Vagina (tissue), 2 donors: Measurements from ENCODE around the gene KRT31. TPM values are rescaled to one million over a fixed set of nuclear protein-coding genes. Genes with fewer than 3 reads are reported as not detected.

Experiments
- DNase-seq, 2 donors: peaks; one replicate each; pipeline ENCODE4 v3.0.0-alpha.2; 2017; ENCODE audit errors: extremely low spot score in 2 of 2
- H3K27ac ChIP-seq: fragments of 200-600 bp; sonication (generic); one replicate; pipeline ENCODE4 v1.5.1; 2019
- H3K27me3 ChIP-seq: fragments of 200-600 bp; sonication (generic); one replicate; pipeline ENCODE4 v1.5.1; 2019
- H3K36me3 ChIP-seq, 2 donors: fragments of 200-600 bp; sonication (generic); one replicate each; pipeline ENCODE4 v1.5.1; 2017 to 2019
- H3K4me1 ChIP-seq: fragments of 200-600 bp; sonication (generic); one replicate; pipeline ENCODE4 v1.5.1; 2019
- H3K4me3 ChIP-seq, 2 donors: fragments of 200-600 bp; sonication (generic); 1 replicate in 1 of 2; 2 replicates in 1 of 2; pipeline ENCODE4 v1.5.1; 2016 to 2019
- H3K9me3 ChIP-seq: fragments of 200-600 bp; sonication (generic); one replicate; pipeline ENCODE4 v1.5.1; 2019
- POLR2A ChIP-seq, 2 donors: fragments of 450-650 bp; IDR thresholded peaks; one replicate each; pipeline ENCODE4 v1.6.1; 2017; ENCODE audit warnings: antibody characterized with exemption in 2 of 2, mild to moderate bottlenecking in 2 of 2, moderate library complexity in 2 of 2
- POLR2AphosphoS5 ChIP-seq, 2 donors: sonication (generic); formaldehyde crosslinking; IDR thresholded peaks; one replicate each; pipeline ENCODE4 v1.9.0; 2017; ENCODE audit warnings: antibody characterized with exemption in 2 of 2, mild to moderate bottlenecking in 2 of 2, low read depth in 1 of 2; ENCODE audit not compliant: insufficient read depth in 1 of 2
- intact Hi-C: fragments of 100-400 bp; cut with DNase I; formaldehyde crosslinking; loops from one replicate; pipeline ENCODE4 v1.15.1; 2023
- total RNA-seq: library from RNA; depleted of rRNA; stranded (reverse); fragments of >200 nt; gene quantifications from one replicate; pipeline ENCODE4 v1.2.3, GENCODE V29; 2016
- TF ChIP-seq, protein P1 (sequence below), 3 experiments: fragments of 450-650 bp in 2 of 3; fragments of 200-600 bp in 1 of 3; sonication (generic) in 1 of 3; IDR thresholded peaks; one replicate each; pipeline ENCODE4 v1.5.1; 2017 to 2019; ENCODE audit warnings: antibody characterized with exemption in 3 of 3, mild to moderate bottlenecking in 2 of 3, moderate library complexity in 2 of 3

KRT31 gene
- not detected for total RNA-seq

DNA sequence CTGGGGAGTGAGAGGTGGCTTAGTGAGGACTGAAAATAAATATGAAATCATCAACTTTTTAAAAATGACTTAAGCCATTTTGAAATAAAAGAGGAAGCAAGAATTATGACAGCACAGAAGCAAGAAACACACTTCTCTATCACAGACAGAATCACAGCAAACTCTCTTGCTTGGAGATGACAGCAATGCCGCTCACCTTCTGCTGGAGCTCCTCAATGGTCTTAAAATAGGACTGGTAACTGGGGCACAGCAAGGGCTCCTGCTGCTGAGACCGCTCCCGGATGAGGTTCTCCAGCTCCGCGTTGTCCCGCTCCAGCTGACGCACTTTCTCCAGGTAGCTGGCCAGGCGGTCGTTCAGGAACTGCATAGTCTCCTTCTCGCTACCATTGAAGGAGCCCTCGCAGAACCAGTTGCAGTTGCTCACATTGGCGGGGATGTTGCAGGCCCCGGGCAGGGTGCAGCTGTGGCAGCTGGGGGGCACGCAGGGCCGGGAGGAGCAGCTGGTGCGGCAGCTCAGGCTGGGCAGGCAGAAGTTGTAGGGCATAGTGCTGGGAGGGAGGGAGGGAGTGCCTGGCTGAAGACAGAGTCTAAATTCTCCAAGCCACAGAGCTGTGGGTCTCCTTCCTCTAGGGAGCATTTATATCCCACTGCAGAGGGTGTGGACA is at the start of gene KRT31:
TSS of gene KRT31 (minus strand) at position 613 of the 665 bp plus-strand sequence. CDS start at position 544, 69 bp downstream.
- no peak for DNase-seq
- Histone ChIP-seq H3K4me3 (no peak within 1 kb of the TSS), H3K36me3 (no peaks in the 10 kb centered on the region), H3K27ac (no peak within 1 kb of the TSS), H3K27me3 (no peaks in the 10 kb centered on the region), H3K9me3 (no peaks in the 10 kb centered on the region), H3K4me1 (peaks cover 30% of the 10 kb centered on the region)
- TF ChIP-seq POLR2AphosphoS5 (IDR thresholded peaks at IDR 0.05; ENCODE audit: insufficient read depth in 1 of 2, low read depth in 1 of 2) = no peak
- TF ChIP-seq POLR2A (IDR thresholded peaks at IDR 0.05) = no peak
- TF ChIP-seq, protein P1, sequence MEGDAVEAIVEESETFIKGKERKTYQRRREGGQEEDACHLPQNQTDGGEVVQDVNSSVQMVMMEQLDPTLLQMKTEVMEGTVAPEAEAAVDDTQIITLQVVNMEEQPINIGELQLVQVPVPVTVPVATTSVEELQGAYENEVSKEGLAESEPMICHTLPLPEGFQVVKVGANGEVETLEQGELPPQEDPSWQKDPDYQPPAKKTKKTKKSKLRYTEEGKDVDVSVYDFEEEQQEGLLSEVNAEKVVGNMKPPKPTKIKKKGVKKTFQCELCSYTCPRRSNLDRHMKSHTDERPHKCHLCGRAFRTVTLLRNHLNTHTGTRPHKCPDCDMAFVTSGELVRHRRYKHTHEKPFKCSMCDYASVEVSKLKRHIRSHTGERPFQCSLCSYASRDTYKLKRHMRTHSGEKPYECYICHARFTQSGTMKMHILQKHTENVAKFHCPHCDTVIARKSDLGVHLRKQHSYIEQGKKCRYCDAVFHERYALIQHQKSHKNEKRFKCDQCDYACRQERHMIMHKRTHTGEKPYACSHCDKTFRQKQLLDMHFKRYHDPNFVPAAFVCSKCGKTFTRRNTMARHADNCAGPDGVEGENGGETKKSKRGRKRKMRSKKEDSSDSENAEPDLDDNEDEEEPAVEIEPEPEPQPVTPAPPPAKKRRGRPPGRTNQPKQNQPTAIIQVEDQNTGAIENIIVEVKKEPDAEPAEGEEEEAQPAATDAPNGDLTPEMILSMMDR (IDR thresholded peaks at IDR 0.05) = no peak
- intact Hi-C loops = no loop called here

DNA sequence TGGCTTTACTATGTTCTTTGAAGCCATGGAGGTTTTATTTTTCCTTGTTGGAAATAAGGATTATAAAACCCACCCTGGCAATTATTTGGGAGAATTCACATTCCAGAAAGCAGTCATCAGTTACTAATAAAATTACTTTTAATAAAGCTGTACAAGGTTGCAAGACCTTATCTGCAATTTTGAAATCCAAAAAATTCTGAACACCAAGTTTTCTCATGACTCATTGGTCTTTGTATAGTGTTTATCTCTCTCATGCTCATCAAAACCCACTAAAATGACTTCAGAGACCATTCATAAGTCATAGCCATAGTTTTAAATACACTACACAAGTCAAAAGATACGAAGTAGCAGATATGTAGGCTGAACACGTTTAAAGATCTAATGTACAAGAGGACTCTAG is 49.4 kb upstream of the KRT31 start:
- Histone ChIP-seq H3K27me3 (no peaks in the 10 kb centered on the region), H3K9me3 (no peaks in the 10 kb centered on the region), H3K4me3 (no peak overlapping the region), H3K36me3 (no peaks in the 10 kb centered on the region), H3K4me1 (peaks cover 10% of the 10 kb centered on the region), H3K27ac (peak overlapping the region; percentile 34)
- no peak for DNase-seq
- TF ChIP-seq POLR2A (IDR thresholded peaks at IDR 0.05) = no peak
- TF ChIP-seq POLR2AphosphoS5 (IDR thresholded peaks at IDR 0.05; ENCODE audit: insufficient read depth in 1 of 2, low read depth in 1 of 2) = no peak
- TF ChIP-seq, protein P1 (IDR thresholded peaks at IDR 0.05) = no peak
- intact Hi-C loops = no loop called here

DNA sequence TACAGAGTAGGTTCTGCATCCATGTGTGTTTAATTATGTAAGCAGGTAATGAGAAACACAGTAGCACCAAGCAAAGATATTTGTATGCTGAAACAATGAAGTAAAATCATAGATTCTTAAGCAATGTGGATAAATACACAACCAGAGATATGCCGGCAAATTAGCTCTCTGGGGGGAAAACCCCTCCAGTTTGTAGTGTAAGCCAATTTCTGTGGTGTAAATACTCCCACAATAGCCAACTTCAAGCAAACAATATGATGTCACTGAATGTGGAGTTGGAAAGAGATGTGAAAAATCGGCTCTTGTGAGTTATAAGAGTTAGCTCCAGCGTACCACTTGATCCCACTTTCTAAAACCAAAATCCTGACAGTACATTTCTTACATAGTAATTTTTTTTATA is 47.2 kb upstream of the KRT31 start:
- Histone ChIP-seq H3K36me3 (no peaks in the 10 kb centered on the region), H3K27ac (no peak overlapping the region), H3K27me3 (no peaks in the 10 kb centered on the region), H3K9me3 (no peaks in the 10 kb centered on the region), H3K4me1 (peaks cover 10% of the 10 kb centered on the region), H3K4me3 (no peak overlapping the region)
- TF ChIP-seq, protein P1 (IDR thresholded peaks at IDR 0.05) = no peak
- no peak for TF ChIP-seq POLR2AphosphoS5 (IDR thresholded peaks at IDR 0.05; ENCODE audit: insufficient read depth in 1 of 2, low read depth in 1 of 2)
- no peak for TF ChIP-seq POLR2A (IDR thresholded peaks at IDR 0.05)
- intact Hi-C loops = no loop called here
- no peak for DNase-seq

GRCh38 chr17:41444186-41444585 is 46.8 kb upstream of the KRT31 start:
- TF ChIP-seq POLR2AphosphoS5 (IDR thresholded peaks at IDR 0.05; ENCODE audit: insufficient read depth in 1 of 2, low read depth in 1 of 2) = no peak
- no peak for TF ChIP-seq POLR2A (IDR thresholded peaks at IDR 0.05)
- TF ChIP-seq, protein P1 (IDR thresholded peaks at IDR 0.05) = no peak
- Histone ChIP-seq H3K9me3 (no peaks in the 10 kb centered on the region), H3K4me1 (peaks cover 10% of the 10 kb centered on the region), H3K27me3 (no peaks in the 10 kb centered on the region), H3K27ac (no peak overlapping the region), H3K36me3 (no peaks in the 10 kb centered on the region), H3K4me3 (no peak overlapping the region)
- intact Hi-C loops = no loop called here
- DNase-seq = peak in 1 of 2 donors; percentile 52

DNA sequence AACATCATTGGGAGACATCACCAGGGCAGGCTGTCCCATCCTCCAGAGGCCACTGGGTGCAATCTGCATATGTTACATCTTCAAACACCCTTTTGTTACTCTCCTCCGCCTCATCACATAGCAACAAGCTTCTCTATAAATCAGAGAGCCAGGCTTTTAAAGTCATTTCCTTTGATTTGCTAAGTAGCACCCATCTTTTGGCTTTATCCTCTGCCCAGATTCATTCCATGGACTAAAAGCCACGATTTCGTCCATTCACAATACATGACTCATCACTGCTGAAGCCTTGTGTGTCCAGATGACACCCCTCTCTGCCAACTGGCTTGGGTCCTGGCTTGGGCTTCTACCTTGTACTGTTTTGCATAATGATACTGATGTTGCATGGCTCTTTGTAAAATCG is 45.3 kb upstream of the KRT31 start:
- peak in 1 of 2 donors; percentile 60 for DNase-seq
- no peak overlapping the region for H3K4me3 ChIP-seq
- no peaks in the 10 kb centered on the region for H3K9me3 ChIP-seq
- no peak for TF ChIP-seq POLR2A (IDR thresholded peaks at IDR 0.05)
- TF ChIP-seq, protein P1 (IDR thresholded peaks at IDR 0.05) = no peak
- no peak for TF ChIP-seq POLR2AphosphoS5 (IDR thresholded peaks at IDR 0.05; ENCODE audit: insufficient read depth in 1 of 2, low read depth in 1 of 2)
- no peaks in the 10 kb centered on the region for H3K27me3 ChIP-seq
- intact Hi-C loops = no loop called here
- no peaks in the 10 kb centered on the region for H3K36me3 ChIP-seq
- H3K27ac ChIP-seq = peak overlapping the region; percentile 45
- H3K4me1 ChIP-seq = no peaks in the 10 kb centered on the region
